ENCODE results near the gene ASAP2.

Gene ASAP2

GRCh38 chr2:9230051-9230802 lies 23.6 kb downstream of the ASAP2 start:
- DNase-seq (ENCODE audit: low spot score) = no peak
- FAIRE-seq = no peak

GRCh38 chr2:9230881-9231280 lies 24.3 kb downstream of the ASAP2 start:
- DNase-seq (ENCODE audit: low spot score) (no peak), FAIRE-seq (no peak)

- no peak for DNase-seq (ENCODE audit: low spot score)
- FAIRE-seq = no peak
Measured at GRCh38 chr2:9231291-9232165, 24.9 kb downstream of the ASAP2 start.

GRCh38 chr2:9232166-9232479 lies 25.5 kb downstream of the ASAP2 start:
- FAIRE-seq (no peak), DNase-seq (ENCODE audit: low spot score) (no peak)

GRCh38 chr2:9232886-9233285 lies 26.3 kb downstream of the ASAP2 start:
- FAIRE-seq (no peak), DNase-seq (ENCODE audit: low spot score) (no peak)

- no peak for FAIRE-seq
- peak; percentile 80 for DNase-seq (ENCODE audit: low spot score)
Measured at GRCh38 chr2:9234680-9235146, 28.1 kb downstream of the ASAP2 start.

GRCh38 chr2:9235147-9236044 lies 28.8 kb downstream of the ASAP2 start:
- DNase-seq (ENCODE audit: low spot score) (no peak), FAIRE-seq (no peak)

GRCh38 chr2:9236045-9236344 lies 29.4 kb downstream of the ASAP2 start:
- DNase-seq (ENCODE audit: low spot score) = no peak
- FAIRE-seq = no peak

GRCh38 chr2:9236867-9237266 lies 30.3 kb downstream of the ASAP2 start:
- FAIRE-seq (no peak), DNase-seq (ENCODE audit: low spot score) (no peak)

GRCh38 chr2:9237831-9238230 lies 31.2 kb downstream of the ASAP2 start:
- FAIRE-seq (no peak), DNase-seq (ENCODE audit: low spot score) (no peak)

- no peak for FAIRE-seq
- DNase-seq (ENCODE audit: low spot score) = no peak
Measured at GRCh38 chr2:9238591-9239326, 32.1 kb downstream of the ASAP2 start.

- DNase-seq (ENCODE audit: low spot score) (no peak), FAIRE-seq (no peak)
Measured at GRCh38 chr2:9239616-9240015, 33.0 kb downstream of the ASAP2 start.

- DNase-seq (ENCODE audit: low spot score) = peak; percentile 59
- FAIRE-seq = no peak
Measured at GRCh38 chr2:9240745-9241144, 34.1 kb downstream of the ASAP2 start.

- DNase-seq (ENCODE audit: low spot score) (no peak), FAIRE-seq (no peak)
Measured at GRCh38 chr2:9241233-9241632, 34.6 kb downstream of the ASAP2 start.

GRCh38 chr2:9243357-9243756 lies 36.7 kb downstream of the ASAP2 start:
- DNase-seq (ENCODE audit: low spot score) (no peak), FAIRE-seq (no peak)

- DNase-seq (ENCODE audit: low spot score) (no peak), FAIRE-seq (no peak)
Measured at GRCh38 chr2:9244985-9245544, 38.5 kb downstream of the ASAP2 start.

GRCh38 chr2:9247177-9247576 lies 40.6 kb downstream of the ASAP2 start:
- no peak for FAIRE-seq
- DNase-seq (ENCODE audit: low spot score) = no peak

GRCh38 chr2:9247786-9248185 lies 41.2 kb downstream of the ASAP2 start:
- DNase-seq (ENCODE audit: low spot score) (no peak), FAIRE-seq (no peak)

- DNase-seq (ENCODE audit: low spot score) (no peak), FAIRE-seq (no peak)
Measured at GRCh38 chr2:9248363-9248762, 41.8 kb downstream of the ASAP2 start.

- DNase-seq (ENCODE audit: low spot score) (no peak), FAIRE-seq (no peak)
Measured at GRCh38 chr2:9249020-9249800, 42.6 kb downstream of the ASAP2 start.

Data from urothelium cell line (cell line).